Sigmoid colon (tissue), 7 donors: ENCODE measurements around the gene MINK1. TPM values are rescaled to one million over a fixed set of nuclear protein-coding genes. Genes with fewer than 3 reads are reported as not detected.

Experiments used
- DNase-seq: peaks from one replicate; pipeline ENCODE4 v3.0.0-alpha.2; 2019
- H3K27ac ChIP-seq, 4 donors: fragments of 200-600 bp; sonication (generic); one replicate each; pipeline ENCODE4 v1.5.1; 2016 to 2019; ENCODE audit warnings: mild to moderate bottlenecking in 1 of 4
- H3K27me3 ChIP-seq, 3 donors: fragments of 200-600 bp; sonication (generic); one replicate each; pipeline ENCODE4 v1.5.1; 2019; ENCODE audit warnings: mild to moderate bottlenecking in 1 of 3
- H3K36me3 ChIP-seq, 4 donors: fragments of 200-600 bp; sonication (generic); one replicate each; pipeline ENCODE4 v1.5.1; 2016 to 2019
- H3K4me1 ChIP-seq, 4 donors: fragments of 200-600 bp; sonication (generic); one replicate each; pipeline ENCODE4 v1.5.1; 2017 to 2019
- H3K4me3 ChIP-seq, 4 donors: fragments of 200-600 bp; sonication (generic); one replicate each; pipeline ENCODE4 v1.5.1; 2017 to 2019; ENCODE audit warnings: mild to moderate bottlenecking in 2 of 4, moderate library complexity in 1 of 4
- H3K9me3 ChIP-seq, 4 donors: fragments of 200-600 bp in 3 of 4; sonication (generic) in 3 of 4; one replicate each; pipeline versions ENCODE4 v1.5.1 to v1.6.1; 2013 to 2019
- EP300 ChIP-seq, 4 donors: sonication (generic); formaldehyde crosslinking; IDR thresholded peaks; one replicate each; pipeline ENCODE4 v1.6.1; 2017; ENCODE audit warnings: antibody characterized with exemption in 4 of 4
- POLR2A ChIP-seq, 2 donors: fragments of 450-650 bp; IDR thresholded peaks; one replicate each; pipeline ENCODE4 v1.6.1; 2016; ENCODE audit warnings: antibody characterized with exemption in 2 of 2, mild to moderate bottlenecking in 2 of 2, moderate library complexity in 2 of 2
- POLR2AphosphoS5 ChIP-seq, 4 donors: sonication (generic); formaldehyde crosslinking; IDR thresholded peaks; one replicate each; pipeline ENCODE4 v1.6.1; 2017; ENCODE audit warnings: antibody characterized with exemption in 4 of 4
- WGBS, 2 donors: extraction: QIAGEN DNeasy Blood & Tissue Kit; methylation state at CpG; one replicate each; pipeline ENCODE4 v1.1.7; 2013; 5-methylcytosine and 5-hydroxymethylcytosine counted together
- intact Hi-C: fragments of 100-400 bp; cut with DNase I; formaldehyde crosslinking; loops from one replicate; pipeline ENCODE4 v1.15.1; 2023
- polyA plus RNA-seq, 3 donors: library from polyadenylated mRNA; stranded (reverse); fragments of 200-250 nt; gene quantifications; one replicate each; pipeline ENCODE4 v1.2.3, GENCODE V29; 2013
- total RNA-seq, 4 donors: library from RNA; depleted of rRNA; stranded (reverse); fragments of >200 nt; gene quantifications; one replicate each; pipeline ENCODE4 v1.1.0, GENCODE V29; 2016
- TF ChIP-seq, protein P1 (sequence below), 4 experiments: fragments of 450-650 bp in 3 of 4; fragments of 200-600 bp in 1 of 4; IDR thresholded peaks; one replicate each; pipeline ENCODE4 v1.5.1; 2016 to 2019; ENCODE audit warnings: antibody characterized with exemption in 4 of 4, mild to moderate bottlenecking in 3 of 4, moderate library complexity in 2 of 4
- donor health status: healthy with polysubstance abuse.
- donor health status: Bipolar disorder and iron deficiency.
- donor health status: healthy.

The MINK1 gene
- total and polyA plus RNA-seq, 7 donors = 17.1 to 117 (median 43.8) TPM

- DNase-seq = no peak
Measured at GRCh38 chr17:4891411-4892410, 58.6 kb downstream of the MINK1 start.

DNA sequence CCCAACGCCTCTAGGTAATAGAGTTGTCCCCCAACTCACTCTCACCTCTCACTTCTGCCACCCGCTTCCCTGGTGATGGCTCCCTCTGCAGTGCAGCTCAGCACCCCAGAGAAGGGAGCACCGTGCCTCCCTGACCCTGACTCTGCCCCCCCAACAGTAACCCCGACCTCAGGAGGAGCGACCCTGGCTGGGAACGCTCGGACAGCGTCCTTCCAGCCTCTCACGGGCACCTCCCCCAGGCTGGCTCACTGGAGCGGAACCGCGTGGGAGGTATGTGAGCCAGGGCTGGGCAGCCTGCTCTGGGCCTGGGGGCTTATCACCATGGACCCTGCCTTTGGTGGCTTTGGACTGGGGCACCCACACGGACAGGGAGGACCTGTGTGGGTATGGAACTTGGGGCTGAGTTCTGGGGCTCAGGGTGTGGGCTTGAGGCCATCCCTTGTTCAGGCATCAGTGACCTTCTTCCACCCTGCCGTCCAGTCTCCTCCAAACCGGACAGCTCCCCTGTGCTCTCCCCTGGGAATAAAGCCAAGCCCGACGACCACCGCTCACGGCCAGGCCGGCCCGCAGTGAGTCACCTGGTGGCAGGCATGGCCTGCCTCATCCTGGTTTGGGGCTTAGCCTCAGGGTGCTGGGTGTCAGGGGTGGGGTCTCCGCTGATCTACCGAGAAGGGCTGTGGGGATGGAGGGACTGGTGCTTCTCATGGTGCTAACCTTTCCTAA, 59.5 kb downstream of the MINK1 start:
- no peak for DNase-seq
- Histone ChIP-seq H3K27ac (no peak overlapping the region), H3K27me3 (peaks cover 0 to 8% (median 0%) of the 10 kb centered on the region in 3 donors), H3K4me1 (no peaks in the 10 kb centered on the region), H3K9me3 (no peaks in the 10 kb centered on the region), H3K36me3 (peaks cover 50 to 88% (median 74%) of the 10 kb centered on the region in 4 donors), H3K4me3 (no peak overlapping the region)
- intact Hi-C loops = no loop called here
- TF ChIP-seq POLR2AphosphoS5 (IDR thresholded peaks at IDR 0.05) (no peak), POLR2A (IDR thresholded peaks at IDR 0.05) (no peak), EP300 (IDR thresholded peaks at IDR 0.05) (no peak)
- TF ChIP-seq, protein P1, sequence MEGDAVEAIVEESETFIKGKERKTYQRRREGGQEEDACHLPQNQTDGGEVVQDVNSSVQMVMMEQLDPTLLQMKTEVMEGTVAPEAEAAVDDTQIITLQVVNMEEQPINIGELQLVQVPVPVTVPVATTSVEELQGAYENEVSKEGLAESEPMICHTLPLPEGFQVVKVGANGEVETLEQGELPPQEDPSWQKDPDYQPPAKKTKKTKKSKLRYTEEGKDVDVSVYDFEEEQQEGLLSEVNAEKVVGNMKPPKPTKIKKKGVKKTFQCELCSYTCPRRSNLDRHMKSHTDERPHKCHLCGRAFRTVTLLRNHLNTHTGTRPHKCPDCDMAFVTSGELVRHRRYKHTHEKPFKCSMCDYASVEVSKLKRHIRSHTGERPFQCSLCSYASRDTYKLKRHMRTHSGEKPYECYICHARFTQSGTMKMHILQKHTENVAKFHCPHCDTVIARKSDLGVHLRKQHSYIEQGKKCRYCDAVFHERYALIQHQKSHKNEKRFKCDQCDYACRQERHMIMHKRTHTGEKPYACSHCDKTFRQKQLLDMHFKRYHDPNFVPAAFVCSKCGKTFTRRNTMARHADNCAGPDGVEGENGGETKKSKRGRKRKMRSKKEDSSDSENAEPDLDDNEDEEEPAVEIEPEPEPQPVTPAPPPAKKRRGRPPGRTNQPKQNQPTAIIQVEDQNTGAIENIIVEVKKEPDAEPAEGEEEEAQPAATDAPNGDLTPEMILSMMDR (IDR thresholded peaks at IDR 0.05) = no peak
- 87 to 90% methylated on average over 23 of the region's 23 CpGs for WGBS, 2 donors

More at GRCh38 chr17:4891411-4892410, 58.6 kb downstream of the MINK1 start:
- TF ChIP-seq POLR2A (IDR thresholded peaks at IDR 0.05) = no peak
- TF ChIP-seq, protein P1 (IDR thresholded peaks at IDR 0.05) = no peak
- TF ChIP-seq POLR2AphosphoS5 (IDR thresholded peaks at IDR 0.05) = no peak
- no peak for TF ChIP-seq EP300 (IDR thresholded peaks at IDR 0.05)
- no peaks in the 10 kb centered on the region for H3K4me1 ChIP-seq
- H3K27ac ChIP-seq = no peak overlapping the region
- no peaks in the 10 kb centered on the region for H3K9me3 ChIP-seq
- WGBS, 2 donors = 88 to 93% methylated on average over 42 of the region's 42 CpGs
- H3K36me3 ChIP-seq = peaks cover 50 to 91% (median 81%) of the 10 kb centered on the region in 4 donors
- intact Hi-C loops = no loop called here
- no peak overlapping the region for H3K4me3 ChIP-seq
- H3K27me3 ChIP-seq = no peaks in the 10 kb centered on the region

GRCh38 chr17:4893272-4893671, 60.1 kb downstream of the MINK1 start:
- intact Hi-C loops = no loop called here
- H3K27me3 ChIP-seq = peaks cover 0 to 13% (median 0%) of the 10 kb centered on the region in 3 donors
- TF ChIP-seq, protein P1 (IDR thresholded peaks at IDR 0.05) = no peak
- no peak for TF ChIP-seq EP300 (IDR thresholded peaks at IDR 0.05)
- TF ChIP-seq POLR2AphosphoS5 (IDR thresholded peaks at IDR 0.05) = no peak
- TF ChIP-seq POLR2A (IDR thresholded peaks at IDR 0.05) = no peak
- H3K27ac ChIP-seq = no peak overlapping the region
- DNase-seq = no peak
- no peaks in the 10 kb centered on the region for H3K9me3 ChIP-seq
- WGBS, 2 donors = 91 to 94% methylated on average over 18 of the region's 18 CpGs
- no peaks in the 10 kb centered on the region for H3K4me1 ChIP-seq
- H3K36me3 ChIP-seq = peaks cover 50 to 82% (median 71%) of the 10 kb centered on the region in 4 donors
- no peak overlapping the region for H3K4me3 ChIP-seq

DNA sequence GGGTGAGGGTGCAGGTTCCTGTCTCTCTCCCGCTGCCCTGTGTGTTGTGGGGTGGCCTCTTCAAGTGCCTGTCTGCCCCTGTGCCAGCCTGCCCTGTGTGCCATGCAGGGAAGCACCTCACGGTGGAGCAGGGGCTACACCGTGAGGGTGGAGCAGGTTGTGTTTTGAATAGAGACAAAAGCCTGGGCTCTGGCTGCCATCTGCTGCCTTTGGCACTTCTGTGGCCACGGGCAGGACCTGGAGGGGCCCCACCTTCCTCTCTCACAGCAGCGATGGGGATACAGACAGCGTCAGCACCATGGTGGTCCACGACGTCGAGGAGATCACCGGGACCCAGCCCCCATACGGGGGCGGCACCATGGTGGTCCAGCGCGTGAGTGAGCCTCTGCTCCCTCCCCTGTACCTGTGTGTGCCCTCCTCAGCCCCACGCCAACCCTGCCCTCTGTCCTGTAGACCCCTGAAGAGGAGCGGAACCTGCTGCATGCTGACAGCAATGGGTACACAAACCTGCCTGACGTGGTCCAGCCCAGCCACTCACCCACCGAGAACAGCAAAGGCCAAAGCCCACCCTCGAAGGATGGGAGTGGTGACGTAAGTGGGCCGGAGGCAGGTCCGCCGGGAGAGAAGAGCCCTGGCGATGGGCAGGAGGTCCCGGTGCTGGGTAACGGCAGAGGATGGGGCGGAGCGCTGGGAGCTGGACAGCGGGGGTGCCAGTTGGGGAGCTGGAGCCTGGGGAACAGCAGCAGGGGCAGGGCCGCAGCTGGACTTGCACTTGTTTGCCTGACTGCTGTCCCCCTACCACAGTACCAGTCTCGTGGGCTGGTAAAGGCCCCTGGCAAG, 60.8 kb downstream of the MINK1 start:
- Histone ChIP-seq H3K9me3 (no peaks in the 10 kb centered on the region), H3K27me3 (peaks cover 0 to 20% (median 5%) of the 10 kb centered on the region in 3 donors), H3K4me3 (no peak overlapping the region), H3K4me1 (peaks cover 0 to 5% (median 4%) of the 10 kb centered on the region in 4 donors), H3K27ac (no peak overlapping the region), H3K36me3 (peaks cover 50 to 81% (median 71%) of the 10 kb centered on the region in 4 donors)
- 90 to 93% methylated on average over 31 of the region's 31 CpGs for WGBS, 2 donors
- TF ChIP-seq, protein P1 (IDR thresholded peaks at IDR 0.05) = no peak
- TF ChIP-seq EP300 (IDR thresholded peaks at IDR 0.05) = no peak
- TF ChIP-seq POLR2A (IDR thresholded peaks at IDR 0.05) = no peak
- no peak for TF ChIP-seq POLR2AphosphoS5 (IDR thresholded peaks at IDR 0.05)
- DNase-seq = no peak
- intact Hi-C loops = no loop called here
